Gastrocnemius medialis (tissue), 4 donors: ENCODE results near the gene MYO15A.

Experiments used
- CTCF ChIP-seq, 5 experiments: fragments of 450-650 bp in 3 of 5; fragments of 200-600 bp in 2 of 5; sonication (generic) in 2 of 5; IDR thresholded peaks in 4 of 5; conservative IDR thresholded peaks in 1 of 5; 1 replicate in 4 of 5; 2 replicates in 1 of 5; pipeline ENCODE4 v1.5.1; 2016 to 2019; ENCODE audit warnings: antibody characterized with exemption in 5 of 5, mild to moderate bottlenecking in 3 of 5, moderate library complexity in 3 of 5
- POLR2A ChIP-seq, 2 donors: fragments of 450-650 bp; IDR thresholded peaks; one replicate each; pipeline ENCODE4 v1.6.1; 2017; ENCODE audit warnings: antibody characterized with exemption in 2 of 2, mild to moderate bottlenecking in 2 of 2, moderate library complexity in 2 of 2

- TF ChIP-seq CTCF (IDR thresholded peaks at IDR 0.05 in 4 of 5, conservative IDR thresholded peaks at IDR 0.05 in 1 of 5) (no peak), POLR2A (IDR thresholded peaks at IDR 0.05) (no peak)
These were observed 6.7 kb upstream of the MYO15A start for GRCh38 chr17:18101828-18102227.
